Glomerular visceral epithelial cell (primary cell): ENCODE data around the gene OR6X1.

Experiments
- DNase-seq: peaks from one replicate; pipeline ENCODE4 v3.0.0-alpha.2; 2016; ENCODE audit errors: extremely low spot score

Gene OR6X1

GRCh38 chr11:123754101-123754568, at the start of gene OR6X1:
OR6X1 (minus strand) TSS chr11:123754518; CDS start chr11:123754518, 0 bp downstream.
- no peak for DNase-seq

- DNase-seq, result no peak
Observed at GRCh38 chr11:123801765-123802164, 47.4 kb upstream of the OR6X1 start.

GRCh38 chr11:123800036-123800435, 45.7 kb upstream of the OR6X1 start:
- no peak for DNase-seq

GRCh38 chr11:123799438-123799837, 45.1 kb upstream of the OR6X1 start:
- DNase-seq, result no peak

GRCh38 chr11:123798513-123799252, 44.4 kb upstream of the OR6X1 start:
- no peak for DNase-seq

- DNase-seq, result no peak
Observed at GRCh38 chr11:123798079-123798478, 43.8 kb upstream of the OR6X1 start.

GRCh38 chr11:123797541-123797940, 43.2 kb upstream of the OR6X1 start:
- DNase-seq, result no peak

GRCh38 chr11:123797114-123797513, 42.8 kb upstream of the OR6X1 start:
- DNase-seq, result no peak

- DNase-seq, result no peak
Observed at GRCh38 chr11:123796226-123796625, 41.9 kb upstream of the OR6X1 start.

GRCh38 chr11:123783536-123783935, 29.2 kb upstream of the OR6X1 start:
- DNase-seq, result no peak

GRCh38 chr11:123778511-123778910, 24.2 kb upstream of the OR6X1 start:
- no peak for DNase-seq

- no peak for DNase-seq
Observed at GRCh38 chr11:123775715-123776549, 21.6 kb upstream of the OR6X1 start.

GRCh38 chr11:123775289-123775688, 21.0 kb upstream of the OR6X1 start:
- DNase-seq, result no peak

- DNase-seq, result no peak
Observed at GRCh38 chr11:123773959-123774358, 19.6 kb upstream of the OR6X1 start.

- no peak for DNase-seq
Observed at GRCh38 chr11:123773026-123773425, 18.7 kb upstream of the OR6X1 start.

GRCh38 chr11:123771664-123772063, 17.3 kb upstream of the OR6X1 start:
- no peak for DNase-seq

- no peak for DNase-seq
Observed at GRCh38 chr11:123770712-123771111, 16.4 kb upstream of the OR6X1 start.

- DNase-seq, result no peak
Observed at GRCh38 chr11:123765601-123766000, 11.3 kb upstream of the OR6X1 start.

GRCh38 chr11:123762422-123762821, 8.1 kb upstream of the OR6X1 start:
- no peak for DNase-seq

- no peak for DNase-seq
Observed at GRCh38 chr11:123760894-123761293, 6.6 kb upstream of the OR6X1 start.

GRCh38 chr11:123757976-123758375, 3.7 kb upstream of the OR6X1 start:
- no peak for DNase-seq

GRCh38 chr11:123755813-123756212, 1.5 kb upstream of the OR6X1 start:
- no peak for DNase-seq

GRCh38 chr11:123755344-123755743, 1.0 kb upstream of the OR6X1 start:
- DNase-seq, result no peak
